HG02642 (cell line): ENCODE data around the gene TMPRSS11E.
"Not testable (repeated sequence)": the region's sequence is repeated elsewhere in the genome, so short reads cannot be mapped to it uniquely, and the experiment has no call there.

Experiments used
- ATAC-seq: cut with Tn5 transposase; IDR thresholded peaks from one replicate; pipeline ENCODE4 v1.9.1; 2021; ENCODE audit warnings: mild to moderate bottlenecking; ENCODE audit not compliant: unreplicated experiment, poor library complexity

Gene TMPRSS11E

GRCh38 chr4:68542742-68543141 lies 95.5 kb downstream of the TMPRSS11E start:
- not testable (repeated sequence) for ATAC-seq
